IMR-90 (cell line): ENCODE measurements around the gene GDF9.

Source experiments
- CEBPB ChIP-seq: IDR thresholded peaks from 2 replicates; pipeline ENCODE4 v1.6.1; 2012; ENCODE audit warnings: low read depth, low read length, improper control_type of control experiment
- ELK1 ChIP-seq: fragments of 150-350 bp; IDR thresholded peaks from 2 replicates; pipeline ENCODE4 v1.6.1; 2016; ENCODE audit warnings: low read depth, mild to moderate bottlenecking, low read length, moderate library complexity, borderline replicate concordance
- MXI1 ChIP-seq: IDR thresholded peaks from 2 replicates; pipeline ENCODE4 v1.6.1; 2012; ENCODE audit warnings: low read depth, mild to moderate bottlenecking, low read length, moderate library complexity, borderline replicate concordance
- NFE2L2 ChIP-seq: fragments of 150-350 bp; IDR thresholded peaks from 2 replicates; pipeline ENCODE4 v1.6.1; 2016; ENCODE audit warnings: low read depth, mild to moderate bottlenecking, low read length
- POLR2A ChIP-seq: IDR thresholded peaks from 2 replicates; pipeline ENCODE4 v1.6.1; 2012; ENCODE audit warnings: mild to moderate bottlenecking, low read depth, low read length
- RFX5 ChIP-seq: IDR thresholded peaks from 2 replicates; pipeline ENCODE4 v1.8.0; 2012; ENCODE audit warnings: low read depth, mild to moderate bottlenecking, low read length, moderate library complexity
- SMC3 ChIP-seq: fragments of 150-350 bp; IDR thresholded peaks from 2 replicates; pipeline ENCODE4 v1.6.1; 2016; ENCODE audit warnings: low read depth, mild to moderate bottlenecking, antibody characterized with exemption, low read length, moderate library complexity
- USF2 ChIP-seq: fragments of 150-350 bp; IDR thresholded peaks from 2 replicates; pipeline ENCODE4 v1.6.1; 2017; ENCODE audit warnings: mild to moderate bottlenecking, antibody characterized with exemption, low read length, low read depth
- TF ChIP-seq, protein P1 (sequence below): conservative IDR thresholded peaks from 2 replicates; pipeline ENCODE4 v1.5.1; 2012; ENCODE audit warnings: mild to moderate bottlenecking, low read depth, low read length, improper control_type of control experiment

- no peak for TF ChIP-seq POLR2A
- TF ChIP-seq, protein P1, sequence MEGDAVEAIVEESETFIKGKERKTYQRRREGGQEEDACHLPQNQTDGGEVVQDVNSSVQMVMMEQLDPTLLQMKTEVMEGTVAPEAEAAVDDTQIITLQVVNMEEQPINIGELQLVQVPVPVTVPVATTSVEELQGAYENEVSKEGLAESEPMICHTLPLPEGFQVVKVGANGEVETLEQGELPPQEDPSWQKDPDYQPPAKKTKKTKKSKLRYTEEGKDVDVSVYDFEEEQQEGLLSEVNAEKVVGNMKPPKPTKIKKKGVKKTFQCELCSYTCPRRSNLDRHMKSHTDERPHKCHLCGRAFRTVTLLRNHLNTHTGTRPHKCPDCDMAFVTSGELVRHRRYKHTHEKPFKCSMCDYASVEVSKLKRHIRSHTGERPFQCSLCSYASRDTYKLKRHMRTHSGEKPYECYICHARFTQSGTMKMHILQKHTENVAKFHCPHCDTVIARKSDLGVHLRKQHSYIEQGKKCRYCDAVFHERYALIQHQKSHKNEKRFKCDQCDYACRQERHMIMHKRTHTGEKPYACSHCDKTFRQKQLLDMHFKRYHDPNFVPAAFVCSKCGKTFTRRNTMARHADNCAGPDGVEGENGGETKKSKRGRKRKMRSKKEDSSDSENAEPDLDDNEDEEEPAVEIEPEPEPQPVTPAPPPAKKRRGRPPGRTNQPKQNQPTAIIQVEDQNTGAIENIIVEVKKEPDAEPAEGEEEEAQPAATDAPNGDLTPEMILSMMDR, result no peak
- TF ChIP-seq USF2, result no peak
- no peak for TF ChIP-seq ELK1
- TF ChIP-seq MXI1, result no peak
- TF ChIP-seq SMC3, result no peak
- TF ChIP-seq CEBPB, result no peak
- no peak for TF ChIP-seq NFE2L2
- no peak for TF ChIP-seq RFX5
These were observed 29.4 kb downstream of the GDF9 start for GRCh38 chr5:132836852-132837251.
